GM18951 (cell line): ENCODE data around the gene OR6N2.

Source experiments
- POLR2A ChIP-seq: IDR thresholded peaks from 4 replicates; pipeline ENCODE4 v1.6.1; 2011; ENCODE audit warnings: mild to moderate bottlenecking; ENCODE audit not compliant: insufficient read length, insufficient read depth; ENCODE audit errors: extremely low read depth
- in situ Hi-C: fragments of 300-500 bp; cut with MboI; formaldehyde crosslinking; loops from one replicate; pipeline ENCODE4 v1.12.0; 2022; ENCODE audit warnings: low sequenced_read_pairs, mixed read lengths, inconsistent platforms; ENCODE audit not compliant: unreplicated experiment

OR6N2 gene, protein sequence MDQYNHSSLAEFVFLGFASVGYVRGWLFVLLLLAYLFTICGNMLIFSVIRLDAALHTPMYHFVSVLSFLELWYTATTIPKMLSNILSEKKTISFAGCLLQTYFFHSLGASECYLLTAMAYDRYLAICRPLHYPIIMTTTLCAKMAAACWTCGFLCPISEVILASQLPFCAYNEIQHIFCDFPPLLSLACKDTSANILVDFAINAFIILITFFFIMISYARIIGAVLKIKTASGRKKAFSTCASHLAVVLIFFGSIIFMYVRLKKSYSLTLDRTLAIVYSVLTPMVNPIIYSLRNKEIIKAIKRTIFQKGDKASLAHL

DNA sequence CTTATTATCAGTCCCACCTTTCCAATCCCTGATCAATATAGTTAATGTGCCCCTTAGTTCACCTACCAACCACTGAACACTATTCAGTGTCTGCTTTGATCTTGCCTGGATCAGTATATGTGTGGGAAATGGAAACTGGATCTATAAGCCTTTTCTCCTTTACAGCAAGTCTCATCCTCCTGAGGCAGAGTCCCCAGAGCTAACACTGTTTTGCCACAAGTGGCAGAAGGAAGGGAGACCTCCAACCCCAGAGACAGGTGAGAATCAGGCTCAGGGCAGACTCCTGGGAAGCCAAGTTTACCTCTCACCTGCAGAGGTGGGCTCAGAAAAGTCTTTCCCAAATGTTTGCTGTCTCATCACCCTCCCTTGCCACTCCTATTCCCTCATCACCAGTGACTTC lies at the start of gene OR6N2:
Gene OR6N2, minus strand, starts transcription at position 101 of the 400 bp plus-strand sequence. CDS start 3,569 bp downstream, outside the sequence.
- in situ Hi-C loops, result no loop called here
- no peak for TF ChIP-seq POLR2A

DNA sequence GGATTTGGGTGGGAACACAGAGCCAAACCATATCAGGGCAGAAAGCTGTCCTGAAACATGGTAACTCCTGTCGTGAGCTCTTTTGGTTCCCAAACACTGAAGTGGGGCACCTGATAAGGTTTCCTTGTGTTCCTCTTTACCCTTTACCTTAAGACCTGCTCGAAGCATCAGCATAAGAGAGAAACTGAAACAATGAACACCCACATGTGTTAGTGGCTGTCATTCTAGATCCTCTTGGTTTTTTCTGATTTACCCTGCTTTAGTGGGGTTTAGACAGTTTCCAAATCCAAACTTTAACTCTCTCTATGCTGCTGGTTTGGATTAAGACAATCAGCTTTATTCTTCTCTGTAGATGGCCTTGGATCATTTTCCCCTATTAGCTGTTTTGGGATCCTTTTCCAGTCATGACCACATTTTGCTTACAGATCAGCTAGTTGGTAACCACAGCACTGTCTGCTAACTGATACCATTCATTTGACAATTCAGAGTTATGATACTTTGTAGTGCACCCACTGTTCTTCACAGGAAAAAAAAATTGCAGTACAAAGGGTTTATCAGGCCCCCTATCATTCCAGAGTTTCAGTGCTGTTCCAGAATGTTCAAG lies 49.2 kb upstream of the OR6N2 start:
- no peak for TF ChIP-seq POLR2A
- in situ Hi-C loops, result no loop called here

DNA sequence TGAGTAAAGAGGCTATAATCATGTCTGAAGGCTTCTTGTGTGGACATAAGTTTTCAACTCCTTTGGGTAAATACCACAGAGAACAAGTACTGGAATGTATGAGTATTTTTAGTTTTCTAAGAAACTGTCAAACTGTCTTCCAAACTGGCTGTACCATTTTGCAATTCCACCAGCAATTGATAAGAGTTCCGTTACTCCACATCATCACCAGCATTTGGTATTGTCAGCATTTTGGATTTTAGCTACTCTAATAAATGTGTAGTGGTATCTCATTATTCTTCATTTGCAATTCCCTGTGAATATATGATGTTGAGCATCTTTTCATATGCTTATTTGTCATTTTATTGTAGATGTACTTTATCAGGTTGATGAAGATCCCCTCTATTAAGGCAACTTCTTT lies 40.7 kb upstream of the OR6N2 start:
- in situ Hi-C loops, result no loop called here
- no peak for TF ChIP-seq POLR2A

DNA sequence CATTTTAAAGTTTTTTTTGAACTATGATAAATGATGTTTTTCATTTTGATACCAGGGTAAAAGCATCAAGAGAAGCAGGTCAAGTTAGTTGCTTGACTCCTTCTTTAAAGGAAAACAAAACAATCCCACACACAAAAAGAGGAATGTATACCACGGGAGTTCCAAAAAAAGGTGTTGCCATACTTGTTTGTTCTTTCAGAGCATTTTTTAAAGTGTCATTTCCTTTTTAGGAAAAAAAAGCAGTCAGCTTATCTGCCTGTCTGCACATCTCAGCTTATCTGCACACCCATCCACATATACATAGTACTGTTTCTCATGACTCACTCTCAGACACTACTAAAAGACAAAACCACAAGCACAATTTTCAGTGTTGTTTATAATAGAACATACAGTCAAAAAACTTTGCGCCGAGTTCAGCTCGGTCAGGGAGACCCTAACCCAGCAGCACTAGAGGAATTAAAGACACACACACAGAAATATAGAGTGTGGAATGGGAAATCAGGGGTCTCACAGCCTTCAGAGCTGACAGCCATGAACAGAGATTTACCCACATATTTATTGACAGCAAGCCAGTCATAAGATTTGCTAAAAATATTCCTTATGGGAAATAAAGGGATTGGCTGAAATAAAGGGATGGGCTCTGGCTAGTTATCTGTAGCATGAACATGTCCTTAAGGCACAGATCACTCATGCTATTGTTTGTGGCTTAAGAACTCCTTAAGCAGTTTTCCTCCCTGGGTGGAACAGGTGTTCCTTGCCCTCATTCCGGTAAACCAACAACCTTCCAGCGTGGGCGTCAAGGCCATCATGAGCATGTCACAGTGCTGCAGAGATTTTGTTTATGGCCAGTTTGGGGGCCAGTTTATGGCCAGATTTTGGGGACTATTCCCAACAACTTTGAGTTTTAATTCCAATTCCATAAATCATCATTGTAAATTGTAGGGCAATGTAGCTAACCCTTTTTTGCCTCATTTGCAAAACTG lies 38.7 kb upstream of the OR6N2 start:
- TF ChIP-seq POLR2A, result no peak
- in situ Hi-C loops, result no loop called here

DNA sequence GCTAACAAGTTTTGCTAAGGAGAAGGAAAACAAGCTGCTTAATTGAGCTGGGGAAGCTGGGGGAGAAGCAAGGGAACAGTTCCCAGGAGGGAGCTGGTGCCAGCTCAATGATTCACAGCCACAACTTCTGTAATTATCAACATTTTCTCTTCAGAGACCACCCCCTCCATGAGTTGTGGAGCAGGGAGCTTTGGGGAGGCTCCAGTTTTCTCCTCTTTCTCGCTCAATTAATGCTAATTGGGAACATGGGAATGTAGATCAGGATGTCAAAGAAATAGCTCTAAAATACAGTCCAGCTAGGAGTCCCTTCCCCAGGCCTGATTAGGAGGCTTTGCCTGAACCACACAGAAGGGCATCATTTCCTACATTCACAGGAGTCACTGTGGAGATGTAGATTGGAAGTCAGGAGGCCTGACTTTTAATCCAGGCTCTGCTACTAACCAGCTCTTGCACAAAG lies 38.0 kb upstream of the OR6N2 start:
- no peak for TF ChIP-seq POLR2A
- in situ Hi-C loops, result no loop called here

DNA sequence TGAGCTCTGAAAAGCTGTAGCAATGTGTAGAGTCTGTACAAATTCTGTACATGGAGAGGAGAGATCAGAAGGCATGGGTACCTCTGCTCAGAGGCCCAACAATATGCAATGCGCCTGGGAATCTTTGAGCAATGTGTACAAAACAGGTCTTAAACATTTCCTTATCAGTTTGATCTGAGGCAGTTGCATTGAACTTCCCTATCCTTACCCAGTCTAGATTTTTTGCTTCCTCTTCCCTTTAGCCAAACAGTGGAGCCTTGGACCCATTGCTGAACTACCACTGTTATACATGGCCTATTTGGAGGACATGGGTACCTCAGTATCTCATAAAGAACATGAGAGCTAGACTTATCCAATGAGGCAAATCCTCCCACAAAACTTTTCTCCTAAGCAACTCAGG lies 37.6 kb upstream of the OR6N2 start:
- no peak for TF ChIP-seq POLR2A
- in situ Hi-C loops, result no loop called here

DNA sequence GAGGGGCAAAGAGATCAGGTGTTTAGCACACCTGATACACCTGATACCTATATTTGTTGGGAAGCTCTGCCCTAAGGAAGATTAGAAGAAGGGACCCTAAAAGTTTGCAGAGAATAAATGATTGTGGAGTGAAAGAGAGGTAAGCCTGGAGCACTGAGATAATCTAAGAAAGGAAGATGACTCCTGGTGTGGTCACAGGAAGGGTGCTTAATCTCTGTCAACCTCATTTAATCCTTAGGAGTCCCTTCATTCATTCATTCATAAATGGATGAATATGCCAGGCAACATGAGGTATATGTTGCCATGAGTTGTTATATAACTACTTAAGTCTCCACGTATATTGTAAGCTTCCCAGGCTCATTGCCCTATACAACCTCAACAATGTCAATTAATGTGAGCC lies 34.0 kb upstream of the OR6N2 start:
- in situ Hi-C loops, result no loop called here
- no peak for TF ChIP-seq POLR2A

DNA sequence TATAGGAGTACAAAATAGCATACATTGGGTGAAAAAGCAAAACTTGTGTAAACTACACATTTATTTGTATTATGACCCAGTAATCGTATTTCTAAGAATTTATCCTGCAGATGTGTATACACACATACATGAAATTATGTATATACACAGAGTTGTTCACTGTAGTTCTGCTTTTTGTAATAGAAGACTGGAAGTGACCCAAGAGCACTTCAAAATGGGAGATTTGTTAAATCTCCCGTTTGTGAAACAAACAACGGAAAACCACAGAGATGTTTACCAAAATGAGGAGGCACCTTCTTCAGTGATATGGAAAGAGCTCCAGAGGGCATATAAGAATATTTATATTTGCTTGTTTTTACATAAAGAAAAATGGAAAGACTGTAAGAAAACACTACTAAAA lies 32.2 kb upstream of the OR6N2 start:
- TF ChIP-seq POLR2A, result no peak

DNA sequence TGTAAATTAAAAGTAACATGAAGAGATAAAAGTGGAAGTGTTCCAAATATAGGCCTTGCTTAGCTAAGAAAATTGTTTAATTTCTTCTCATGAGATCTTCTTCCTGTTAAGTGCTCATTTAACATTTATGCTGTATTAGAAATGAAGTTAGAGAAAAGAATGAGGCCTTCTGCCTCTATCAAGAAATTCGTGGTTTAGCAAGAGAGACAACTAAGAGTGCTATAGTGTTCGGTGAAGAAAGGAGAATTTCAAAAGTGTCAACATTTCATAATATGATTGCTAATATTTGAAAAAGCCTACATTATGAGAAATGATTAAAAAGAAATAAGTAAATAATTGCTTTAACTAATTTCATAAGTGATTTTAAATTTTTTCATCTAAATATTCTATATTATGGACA lies 31.3 kb upstream of the OR6N2 start:
- no peak for TF ChIP-seq POLR2A
- in situ Hi-C loops, result no loop called here

More for the DNA sequence above, 32.2 kb upstream of the OR6N2 start:
- in situ Hi-C loops, result no loop called here

GRCh38 chr1:158810311-158810710 lies 29.3 kb upstream of the OR6N2 start:
- in situ Hi-C loops, result no loop called here
- TF ChIP-seq POLR2A, result no peak

GRCh38 chr1:158809862-158810261 lies 28.9 kb upstream of the OR6N2 start:
- no peak for TF ChIP-seq POLR2A

GRCh38 chr1:158809256-158809655 lies 28.3 kb upstream of the OR6N2 start:
- in situ Hi-C loops, result no loop called here
- no peak for TF ChIP-seq POLR2A

More at GRCh38 chr1:158809862-158810261, 28.9 kb upstream of the OR6N2 start:
- in situ Hi-C loops, result no loop called here

- TF ChIP-seq POLR2A, result no peak
- in situ Hi-C loops, result no loop called here
Observed at GRCh38 chr1:158806916-158807536, 26.0 kb upstream of the OR6N2 start.

GRCh38 chr1:158803678-158804077 lies 22.7 kb upstream of the OR6N2 start:
- no peak for TF ChIP-seq POLR2A
- in situ Hi-C loops, result no loop called here
